ENCODE measurements around the gene BST1.

Gene BST1

DNA sequence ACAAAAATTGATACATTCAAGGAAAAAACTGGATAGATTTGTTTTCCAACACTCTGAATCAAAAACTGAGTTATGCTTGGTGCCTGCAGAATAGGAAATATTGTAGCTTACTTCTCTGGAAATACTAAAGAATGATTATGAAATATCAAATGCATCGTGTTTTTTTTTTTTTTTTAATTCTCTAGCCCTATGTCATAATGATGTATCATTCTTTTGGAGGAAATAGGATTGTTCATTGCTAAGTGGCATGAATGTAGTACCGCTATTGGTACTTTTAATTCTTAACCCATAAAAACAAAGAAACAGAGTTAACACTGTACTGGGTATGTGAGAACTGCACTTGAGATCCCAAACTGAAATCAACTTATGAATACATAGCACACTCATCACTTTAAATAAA lies 28.8 kb upstream of the BST1 start:
- no peak overlapping the region for H2BK12ac ChIP-seq (ENCODE audit: low read length)
- no peaks in the 10 kb centered on the region for H3K79me1 ChIP-seq (ENCODE audit: low read length)
- no peak overlapping the region for H4K12ac ChIP-seq (ENCODE audit: low read depth, low read length)
- H3K18ac ChIP-seq (ENCODE audit: low read length), result no peak overlapping the region
- no peak overlapping the region for H3K4me2 ChIP-seq (ENCODE audit: low read length)
- WGBS (ENCODE audit: extremely low coverage, insufficient coverage, insufficient read length), result no CpG with 5 or more reads among the region's 2 CpGs
- no peak overlapping the region for H3K23ac ChIP-seq (ENCODE audit: low read length)
- no peak overlapping the region for H3K27ac ChIP-seq (ENCODE audit: low read depth, low read length)
- no peaks in the 10 kb centered on the region for H3K9me3 ChIP-seq (ENCODE audit: insufficient read depth, low read depth, low read length)
- no peak for DNase-seq
- H4K91ac ChIP-seq (ENCODE audit: low read depth, low read length), result no peak overlapping the region
- H3K79me2 ChIP-seq (ENCODE audit: control insufficient read depth, insufficient read depth, low read length, poor library complexity), result peaks cover 3% of the 10 kb centered on the region
- no peak overlapping the region for H2BK5ac ChIP-seq (ENCODE audit: low read depth, low read length, poor library complexity)
- H2BK120ac ChIP-seq (ENCODE audit: insufficient read depth, low read length, poor library complexity), result no peak overlapping the region
- H3K27me3 ChIP-seq (ENCODE audit: insufficient read depth, low read length), result no peaks in the 10 kb centered on the region
- no peak overlapping the region for H3K4ac ChIP-seq (ENCODE audit: low read depth, low read length)
- no peak overlapping the region for H3K14ac ChIP-seq (ENCODE audit: low read length)
- no peak overlapping the region for H3K9ac ChIP-seq (ENCODE audit: low read length)
- no peak overlapping the region for H3K4me3 ChIP-seq (ENCODE audit: low read depth, low read length)
- no peak overlapping the region for H4K8ac ChIP-seq (ENCODE audit: low read depth, low read length)
- H2AFZ ChIP-seq (ENCODE audit: insufficient read depth, low read length, poor library complexity), result no peak overlapping the region
- no peak overlapping the region for H2AK5ac ChIP-seq (ENCODE audit: low read length)
- peaks cover 0 to 4% of the 10 kb centered on the region in 2 experiments for H3K4me1 ChIP-seq (ENCODE audit: control insufficient read depth in 1 of 2, insufficient read depth in 2 of 2, low read length in 2 of 2)
- no peaks in the 10 kb centered on the region for H3K36me3 ChIP-seq (ENCODE audit: control insufficient read depth in 1 of 2, insufficient read depth in 2 of 2, low read length in 2 of 2)

DNA sequence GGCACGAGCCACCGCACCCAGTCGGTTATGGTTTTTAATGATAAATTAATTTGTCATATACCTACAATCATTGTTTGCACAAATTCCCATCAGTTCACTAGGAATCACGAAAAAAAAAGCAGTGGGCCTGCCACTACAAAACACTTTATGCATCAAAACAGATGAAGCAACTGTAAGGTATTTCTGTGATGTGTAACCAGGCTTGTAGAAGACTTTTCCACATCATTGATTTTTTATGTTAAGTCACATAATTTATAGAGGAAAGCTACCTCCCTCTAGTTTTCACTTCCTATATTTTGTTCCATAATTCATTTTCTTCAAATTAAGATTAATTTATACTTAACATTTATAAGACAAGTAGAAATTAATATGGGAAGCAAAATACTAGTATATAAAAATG lies 27.9 kb upstream of the BST1 start:
- H3K18ac ChIP-seq (ENCODE audit: low read length), result no peak overlapping the region
- WGBS (ENCODE audit: extremely low coverage, insufficient coverage, insufficient read length), result no CpG with 5 or more reads among the region's 4 CpGs
- H3K36me3 ChIP-seq (ENCODE audit: control insufficient read depth in 1 of 2, insufficient read depth in 2 of 2, low read length in 2 of 2), result no peaks in the 10 kb centered on the region
- no peak overlapping the region for H3K14ac ChIP-seq (ENCODE audit: low read length)
- H3K79me2 ChIP-seq (ENCODE audit: control insufficient read depth, insufficient read depth, low read length, poor library complexity), result peaks cover 3% of the 10 kb centered on the region
- H2BK120ac ChIP-seq (ENCODE audit: insufficient read depth, low read length, poor library complexity), result no peak overlapping the region
- H4K91ac ChIP-seq (ENCODE audit: low read depth, low read length), result no peak overlapping the region
- H3K9ac ChIP-seq (ENCODE audit: low read length), result no peak overlapping the region
- no peak overlapping the region for H2BK5ac ChIP-seq (ENCODE audit: low read depth, low read length, poor library complexity)
- H3K4me1 ChIP-seq (ENCODE audit: control insufficient read depth in 1 of 2, insufficient read depth in 2 of 2, low read length in 2 of 2), result peaks cover 0 to 4% of the 10 kb centered on the region in 2 experiments
- no peak for DNase-seq
- H3K4me3 ChIP-seq (ENCODE audit: low read depth, low read length), result no peak overlapping the region
- H2AK5ac ChIP-seq (ENCODE audit: low read length), result no peak overlapping the region
- H3K79me1 ChIP-seq (ENCODE audit: low read length), result no peaks in the 10 kb centered on the region
- no peak overlapping the region for H3K27ac ChIP-seq (ENCODE audit: low read depth, low read length)
- no peak overlapping the region for H4K8ac ChIP-seq (ENCODE audit: low read depth, low read length)
- no peak overlapping the region for H3K4me2 ChIP-seq (ENCODE audit: low read length)
- H3K27me3 ChIP-seq (ENCODE audit: insufficient read depth, low read length), result no peaks in the 10 kb centered on the region
- no peak overlapping the region for H2BK12ac ChIP-seq (ENCODE audit: low read length)
- no peak overlapping the region for H3K23ac ChIP-seq (ENCODE audit: low read length)
- H3K9me3 ChIP-seq (ENCODE audit: insufficient read depth, low read depth, low read length), result no peaks in the 10 kb centered on the region
- H4K12ac ChIP-seq (ENCODE audit: low read depth, low read length), result no peak overlapping the region
- no peak overlapping the region for H2AFZ ChIP-seq (ENCODE audit: insufficient read depth, low read length, poor library complexity)
- no peak overlapping the region for H3K4ac ChIP-seq (ENCODE audit: low read depth, low read length)

DNA sequence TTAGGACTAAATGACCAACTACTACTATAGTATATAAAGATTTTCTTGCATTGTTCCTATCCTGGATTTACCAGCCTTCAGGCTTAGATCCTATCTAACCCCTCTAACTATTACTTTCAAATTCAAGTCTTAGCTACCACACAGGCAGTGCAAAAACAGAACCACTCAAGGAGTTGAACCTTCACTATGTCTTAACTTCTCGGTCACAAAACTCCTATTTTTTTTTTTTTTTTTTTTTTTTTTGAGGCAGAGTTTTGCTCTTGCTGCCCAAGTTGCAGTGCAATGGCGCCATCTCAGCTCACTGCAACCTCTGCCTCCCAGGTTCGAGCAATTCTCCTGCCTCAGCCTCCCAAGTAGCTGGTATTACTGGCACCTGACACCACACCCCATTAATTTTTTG lies 27.5 kb upstream of the BST1 start:
- H3K4me1 ChIP-seq (ENCODE audit: control insufficient read depth in 1 of 2, insufficient read depth in 2 of 2, low read length in 2 of 2), result peaks cover 0 to 4% of the 10 kb centered on the region in 2 experiments
- no peak overlapping the region for H3K27ac ChIP-seq (ENCODE audit: low read depth, low read length)
- no peak overlapping the region for H2AK5ac ChIP-seq (ENCODE audit: low read length)
- H3K36me3 ChIP-seq (ENCODE audit: control insufficient read depth in 1 of 2, insufficient read depth in 2 of 2, low read length in 2 of 2), result no peaks in the 10 kb centered on the region
- H2BK5ac ChIP-seq (ENCODE audit: low read depth, low read length, poor library complexity), result no peak overlapping the region
- no peak overlapping the region for H2BK120ac ChIP-seq (ENCODE audit: insufficient read depth, low read length, poor library complexity)
- H3K9me3 ChIP-seq (ENCODE audit: insufficient read depth, low read depth, low read length), result no peaks in the 10 kb centered on the region
- H4K91ac ChIP-seq (ENCODE audit: low read depth, low read length), result no peak overlapping the region
- no peak overlapping the region for H4K12ac ChIP-seq (ENCODE audit: low read depth, low read length)
- DNase-seq, result no peak
- no peak overlapping the region for H3K9ac ChIP-seq (ENCODE audit: low read length)
- H3K27me3 ChIP-seq (ENCODE audit: insufficient read depth, low read length), result no peaks in the 10 kb centered on the region
- no peak overlapping the region for H3K4me3 ChIP-seq (ENCODE audit: low read depth, low read length)
- no peak overlapping the region for H3K23ac ChIP-seq (ENCODE audit: low read length)
- H3K4ac ChIP-seq (ENCODE audit: low read depth, low read length), result peak overlapping the region; percentile 79
- H3K79me2 ChIP-seq (ENCODE audit: control insufficient read depth, insufficient read depth, low read length, poor library complexity), result peaks cover 6% of the 10 kb centered on the region
- peaks cover 2% of the 10 kb centered on the region for H3K79me1 ChIP-seq (ENCODE audit: low read length)
- no peak overlapping the region for H2AFZ ChIP-seq (ENCODE audit: insufficient read depth, low read length, poor library complexity)
- H2BK12ac ChIP-seq (ENCODE audit: low read length), result no peak overlapping the region
- H3K18ac ChIP-seq (ENCODE audit: low read length), result no peak overlapping the region
- no CpG with 5 or more reads among the region's 3 CpGs for WGBS (ENCODE audit: extremely low coverage, insufficient coverage, insufficient read length)
- H3K14ac ChIP-seq (ENCODE audit: low read length), result no peak overlapping the region
- H3K4me2 ChIP-seq (ENCODE audit: low read length), result no peak overlapping the region
- H4K8ac ChIP-seq (ENCODE audit: low read depth, low read length), result no peak overlapping the region

DNA sequence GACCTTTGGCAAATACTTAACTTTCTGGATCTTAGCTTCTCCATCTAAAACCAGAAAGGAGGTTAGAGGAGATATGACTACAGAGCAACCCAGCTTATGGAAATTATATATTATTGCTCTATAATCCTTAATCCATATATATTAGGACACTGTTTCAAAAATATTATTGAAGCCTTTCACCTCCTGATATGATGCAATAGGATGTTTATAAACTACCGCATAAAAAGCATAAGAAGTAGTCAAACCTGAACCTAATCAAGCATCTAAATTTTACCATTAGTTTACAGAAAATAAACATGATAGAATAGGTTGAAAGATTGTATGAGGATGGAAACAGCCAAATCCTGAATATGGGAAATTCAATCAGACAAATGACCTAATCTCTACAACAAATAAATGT lies 26.8 kb upstream of the BST1 start:
- Histone ChIP-seq H3K18ac (ENCODE audit: low read length) (no peak overlapping the region), H4K8ac (ENCODE audit: low read depth, low read length) (no peak overlapping the region), H3K4me1 (ENCODE audit: control insufficient read depth in 1 of 2, insufficient read depth in 2 of 2, low read length in 2 of 2) (peaks cover 0 to 4% of the 10 kb centered on the region in 2 experiments), H3K4me3 (ENCODE audit: low read depth, low read length) (no peak overlapping the region), H2BK120ac (ENCODE audit: insufficient read depth, low read length, poor library complexity) (no peak overlapping the region), H3K4ac (ENCODE audit: low read depth, low read length) (no peak overlapping the region), H2AFZ (ENCODE audit: insufficient read depth, low read length, poor library complexity) (no peak overlapping the region), H2BK5ac (ENCODE audit: low read depth, low read length, poor library complexity) (no peak overlapping the region), H3K4me2 (ENCODE audit: low read length) (no peak overlapping the region), H3K23ac (ENCODE audit: low read length) (no peak overlapping the region), H2AK5ac (ENCODE audit: low read length) (no peak overlapping the region), H3K27ac (ENCODE audit: low read depth, low read length) (no peak overlapping the region), H3K79me2 (ENCODE audit: control insufficient read depth, insufficient read depth, low read length, poor library complexity) (peaks cover 7% of the 10 kb centered on the region), H3K9me3 (ENCODE audit: insufficient read depth, low read depth, low read length) (no peaks in the 10 kb centered on the region), H2BK12ac (ENCODE audit: low read length) (no peak overlapping the region), H4K91ac (ENCODE audit: low read depth, low read length) (no peak overlapping the region), H3K27me3 (ENCODE audit: insufficient read depth, low read length) (no peaks in the 10 kb centered on the region), H3K79me1 (ENCODE audit: low read length) (peaks cover 3% of the 10 kb centered on the region), H3K14ac (ENCODE audit: low read length) (no peak overlapping the region), H4K12ac (ENCODE audit: low read depth, low read length) (no peak overlapping the region), H3K9ac (ENCODE audit: low read length) (no peak overlapping the region), H3K36me3 (ENCODE audit: control insufficient read depth in 1 of 2, insufficient read depth in 2 of 2, low read length in 2 of 2) (no peaks in the 10 kb centered on the region)
- no peak for DNase-seq
- WGBS (ENCODE audit: extremely low coverage, insufficient coverage, insufficient read length), result no CpG with 5 or more reads among the region's 1 CpG

All from trophoblast cell (in vitro differentiated cells and primary cell).